NCI-H774 (cell line): ENCODE measurements around the gene IGFBP1.

ENCODE experiments used
- DNase-seq: peaks from one replicate; lab custom pipeline; 2025; lab: John Stamatoyannopoulos, UW

Gene IGFBP1

DNA sequence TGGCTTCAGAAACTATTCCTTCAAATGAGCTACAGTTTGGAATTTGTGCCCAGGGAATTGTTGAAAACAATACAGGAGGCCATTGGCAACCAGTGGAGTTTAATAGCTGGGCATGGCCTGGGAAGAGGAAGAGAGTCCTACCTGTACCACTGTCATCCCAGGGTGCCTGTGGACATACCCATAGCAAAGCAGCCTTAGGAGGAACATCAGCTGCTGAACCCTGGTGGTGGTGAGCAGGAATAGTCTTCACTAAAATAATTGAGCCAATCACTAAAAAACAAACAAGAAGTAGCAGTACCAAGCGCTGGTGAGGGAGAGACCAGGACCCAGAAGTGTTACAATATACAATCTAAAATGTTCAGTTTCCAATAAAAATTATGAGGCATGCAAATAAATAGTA lies 14.5 kb downstream of the IGFBP1 start:
- DNase-seq, result no peak

DNA sequence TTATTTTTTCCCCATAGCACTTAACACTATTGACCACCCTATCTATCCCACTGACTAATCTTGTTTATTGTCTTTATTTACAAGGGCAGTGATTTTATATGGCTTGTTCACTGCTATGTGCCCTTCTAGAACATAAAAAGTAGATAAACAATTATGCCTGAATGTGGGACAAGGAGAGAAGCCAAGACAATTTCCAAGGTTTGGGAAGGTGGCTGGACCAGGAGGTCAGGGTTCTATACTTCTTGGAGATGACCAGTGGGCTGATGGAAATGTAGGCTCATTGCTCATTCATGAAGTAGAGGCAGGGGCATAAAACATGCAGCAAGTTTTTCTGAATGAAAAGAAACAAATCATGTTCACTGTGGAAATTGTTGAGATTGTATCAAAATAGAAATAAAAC lies 21.3 kb downstream of the IGFBP1 start:
- no peak for DNase-seq

- DNase-seq, result no peak
Measured at GRCh38 chr7:45910855-45911254, 22.6 kb downstream of the IGFBP1 start.

GRCh38 chr7:45911311-45911710 lies 23.0 kb downstream of the IGFBP1 start:
- no peak for DNase-seq

DNA sequence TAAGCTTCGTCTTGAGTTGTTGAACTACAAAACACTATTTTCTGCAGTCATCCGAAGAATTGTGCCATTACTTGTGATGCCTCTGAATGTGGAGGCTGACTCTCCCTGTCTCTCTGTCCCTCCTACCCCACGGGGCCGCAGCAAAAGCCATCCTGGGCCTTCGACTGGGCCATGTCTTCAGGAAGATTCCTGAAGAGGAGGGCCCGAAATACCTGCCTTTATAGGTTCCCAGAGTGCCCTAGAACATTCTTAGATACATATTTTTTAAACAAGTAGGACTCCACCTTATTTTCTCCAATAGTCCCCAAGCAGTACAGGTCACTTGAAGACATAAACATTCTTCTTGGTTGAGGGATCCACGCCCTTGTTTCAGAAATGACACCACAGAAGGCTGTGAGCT lies 24.7 kb downstream of the IGFBP1 start:
- no peak for DNase-seq

DNA sequence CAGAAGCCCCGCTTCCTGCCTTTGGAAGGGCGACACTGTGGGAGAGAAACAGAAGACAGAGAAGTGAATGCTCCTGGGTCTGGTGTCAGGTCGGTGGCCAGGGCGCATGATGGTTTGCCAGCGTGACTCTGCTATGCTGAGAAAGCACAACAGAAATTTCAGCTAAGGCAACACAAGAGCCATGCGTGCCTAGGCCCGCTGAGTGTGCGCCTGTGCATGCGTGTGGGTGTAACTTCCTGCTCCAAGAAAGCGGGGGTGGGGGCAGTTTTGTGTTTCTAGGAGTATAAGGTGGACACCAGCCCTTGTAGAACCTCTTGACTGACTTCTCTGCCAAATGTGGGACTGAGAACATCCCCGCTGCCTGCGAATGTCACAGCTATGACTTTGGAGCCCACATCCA lies 26.6 kb downstream of the IGFBP1 start:
- no peak for DNase-seq

- no peak for DNase-seq
Measured at GRCh38 chr7:45915606-45916005, 27.3 kb downstream of the IGFBP1 start.

GRCh38 chr7:45917064-45917463 lies 28.8 kb downstream of the IGFBP1 start:
- no peak for DNase-seq

GRCh38 chr7:45917658-45918057 lies 29.4 kb downstream of the IGFBP1 start:
- DNase-seq, result peak; percentile 43

DNA sequence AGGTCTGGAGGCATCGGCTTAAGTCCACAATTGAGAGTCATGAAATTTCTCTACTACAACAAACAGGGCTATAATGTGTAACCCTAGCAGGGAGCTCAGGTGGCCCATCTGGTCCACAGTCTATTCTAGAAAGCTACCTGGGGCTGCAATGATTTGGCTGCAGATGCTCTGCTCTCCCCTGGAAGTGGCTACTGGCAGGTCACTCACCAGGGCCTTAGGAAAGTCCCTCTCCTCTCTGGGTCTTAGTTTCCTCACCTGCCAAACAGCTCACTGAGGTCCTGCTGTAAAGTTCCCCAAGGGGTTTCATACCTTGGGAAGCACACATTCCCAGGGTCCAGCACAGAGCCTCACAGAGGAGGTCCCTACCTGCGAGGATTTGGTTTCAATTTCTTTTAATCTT lies 30.3 kb downstream of the IGFBP1 start:
- DNase-seq, result no peak

- DNase-seq, result no peak
Measured at GRCh38 chr7:45919231-45919784, 31.0 kb downstream of the IGFBP1 start.

DNA sequence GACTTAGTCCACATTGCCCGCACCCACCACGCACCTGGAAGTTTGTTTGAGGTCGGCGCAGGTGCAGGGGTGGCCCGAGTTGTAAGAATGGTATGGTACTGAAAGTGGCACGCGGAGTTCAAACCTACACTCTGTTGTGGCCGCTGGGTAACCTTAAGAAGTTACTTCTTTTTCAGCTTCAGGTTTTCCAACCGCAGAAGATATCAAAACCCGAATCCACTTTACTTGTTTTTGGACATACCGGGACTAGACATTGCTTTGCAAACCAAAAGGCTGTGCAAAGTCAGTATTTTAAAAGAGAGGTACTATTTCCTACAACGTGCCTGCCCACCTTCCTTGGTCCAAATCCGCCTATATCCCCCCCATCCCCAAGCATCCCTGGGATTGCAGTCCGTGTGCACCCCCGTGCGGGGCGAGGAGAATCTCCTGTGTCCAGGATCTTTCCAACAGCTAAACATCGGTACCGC lies 31.7 kb downstream of the IGFBP1 start:
- no peak for DNase-seq

GRCh38 chr7:45920502-45921380 lies 32.5 kb downstream of the IGFBP1 start, which contains the start of gene IGFBP3:
IGFBP3 (minus strand) TSS chr7:45921272; CDS start chr7:45921140, 132 bp downstream.
- peak; percentile 81 for DNase-seq

- peak; percentile 49 for DNase-seq
Measured at GRCh38 chr7:45921381-45921698, 33.1 kb downstream of the IGFBP1 start.

DNA sequence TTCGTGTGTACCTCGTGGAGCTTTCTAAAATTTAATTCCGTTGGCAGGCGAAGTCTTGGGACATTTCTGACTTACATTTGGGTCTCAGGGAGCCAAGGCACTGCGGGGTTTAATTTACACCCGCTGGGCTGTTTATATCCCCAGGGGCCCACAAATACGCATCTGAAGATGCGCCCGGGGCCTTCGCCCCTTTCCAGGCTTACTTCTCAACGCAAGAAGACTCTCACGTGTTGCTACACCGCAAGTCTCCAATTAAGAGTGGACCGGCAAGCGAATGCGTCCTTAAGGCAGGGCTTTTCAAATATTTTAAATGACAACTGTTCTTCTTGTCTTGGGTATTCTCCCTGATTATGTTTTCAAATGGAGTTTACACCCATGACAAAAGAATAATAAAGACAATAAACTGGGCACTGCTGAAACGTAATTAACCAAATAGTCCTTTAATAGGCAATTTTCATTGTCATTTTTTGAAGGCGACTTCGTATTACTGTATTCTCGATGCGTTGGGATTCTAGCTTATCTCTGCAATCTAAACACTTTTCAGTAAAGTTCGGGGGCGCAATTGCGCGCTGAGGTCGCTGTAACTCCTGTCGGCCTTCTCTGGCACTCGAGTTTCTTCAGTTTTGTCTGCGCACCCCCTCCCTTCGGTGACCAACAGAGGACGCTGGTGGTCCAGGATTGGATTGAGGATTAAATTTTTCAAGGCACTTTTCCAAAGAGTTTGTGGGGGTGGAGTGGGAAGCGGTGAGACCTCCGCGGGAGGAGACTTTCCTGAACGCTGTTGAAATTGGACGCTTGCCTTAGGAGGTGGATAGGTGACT lies 33.6 kb downstream of the IGFBP1 start:
- no peak for DNase-seq

GRCh38 chr7:45922810-45923209 lies 34.5 kb downstream of the IGFBP1 start:
- no peak for DNase-seq

GRCh38 chr7:45923290-45923689 lies 35.0 kb downstream of the IGFBP1 start:
- peak; percentile 39 for DNase-seq

DNA sequence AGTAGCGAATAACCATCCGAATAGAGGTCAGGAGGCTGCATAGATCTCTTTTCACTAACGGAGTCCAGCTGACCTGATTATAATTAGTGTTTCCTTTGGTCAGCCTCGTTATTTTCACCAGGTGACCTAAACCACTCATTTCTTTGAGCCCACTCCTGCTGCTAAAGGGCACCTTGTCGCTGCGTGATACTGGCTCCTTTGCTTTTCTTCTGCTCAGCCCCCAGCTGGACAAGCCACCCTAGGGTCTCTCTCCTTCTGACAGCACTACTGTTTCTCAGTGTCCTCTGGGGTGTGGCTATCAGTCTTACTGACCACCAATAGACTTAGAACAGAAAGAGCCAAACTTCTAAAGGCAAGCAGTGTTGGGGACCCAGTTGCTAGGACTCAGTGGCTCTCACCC lies 35.5 kb downstream of the IGFBP1 start:
- DNase-seq, result no peak

- no peak for DNase-seq
Measured at GRCh38 chr7:45924283-45924682, 36.0 kb downstream of the IGFBP1 start.

DNA sequence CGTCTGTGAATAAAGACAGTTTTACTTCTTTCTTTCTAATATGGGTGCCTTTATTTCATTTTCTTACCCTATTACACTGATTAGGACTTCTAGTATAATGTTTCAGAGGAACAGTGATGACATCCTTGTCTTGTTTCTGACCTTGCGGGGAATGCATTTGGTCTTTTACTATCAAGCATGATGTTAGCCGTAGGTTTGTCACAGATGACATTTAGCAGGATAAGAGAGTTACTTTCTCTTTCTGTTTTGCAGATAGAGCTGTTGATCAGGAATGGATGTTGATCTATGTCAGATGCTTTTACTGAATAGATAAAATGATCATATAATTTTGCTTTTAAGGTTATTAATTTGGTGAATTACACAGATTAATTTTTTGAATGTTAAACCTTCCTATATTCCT lies 39.4 kb downstream of the IGFBP1 start:
- no peak for DNase-seq

- DNase-seq, result no peak
Measured at GRCh38 chr7:45930967-45931366, 42.7 kb downstream of the IGFBP1 start.

DNA sequence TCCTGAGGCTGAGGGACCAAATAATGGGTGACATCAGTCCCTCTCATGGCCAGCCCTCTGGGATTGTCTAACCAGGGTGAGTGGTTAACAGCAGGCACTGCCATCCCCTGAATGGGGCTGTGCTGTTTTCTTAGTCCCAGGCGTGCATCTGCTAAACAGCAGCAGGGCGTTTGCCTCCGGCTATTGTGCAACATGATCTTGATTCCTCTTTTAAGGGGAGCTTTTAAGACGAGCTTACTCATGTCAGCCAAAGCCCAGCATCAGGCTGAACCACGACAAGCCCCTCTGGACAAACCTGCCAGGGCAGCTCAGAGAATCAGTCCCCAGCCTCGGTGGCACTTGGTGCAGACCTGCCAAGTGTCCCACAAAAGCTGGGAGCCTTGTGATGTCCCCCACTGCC lies 49.0 kb downstream of the IGFBP1 start:
- no peak for DNase-seq

- DNase-seq, result no peak
Measured at GRCh38 chr7:45937862-45938261, 49.6 kb downstream of the IGFBP1 start.
